Breast epithelium (tissue), 4 donors: ENCODE measurements around the gene GPS2. TPM values are rescaled to one million over a fixed set of nuclear protein-coding genes. Genes with fewer than 3 reads are reported as not detected.

Experiments used
- DNase-seq, 2 donors: peaks; one replicate each; pipeline ENCODE4 v3.0.0-alpha.2; 2019; ENCODE audit warnings: low spot score in 2 of 2
- H3K27ac ChIP-seq, 2 donors: fragments of 200-600 bp; sonication (generic) in 1 of 2; one replicate each; pipeline ENCODE4 v1.5.1; 2016 to 2019; ENCODE audit warnings: mild to moderate bottlenecking in 1 of 2
- H3K27me3 ChIP-seq, 2 donors: fragments of 200-600 bp; sonication (generic) in 1 of 2; one replicate each; pipeline versions ENCODE4 v1.5.1 to v1.6.0; 2017 to 2019; ENCODE audit warnings: control low read depth in 1 of 2, mild to moderate bottlenecking in 1 of 2
- H3K36me3 ChIP-seq: fragments of 200-600 bp; one replicate; pipeline ENCODE4 v1.5.1; 2019
- H3K4me1 ChIP-seq, 2 donors: fragments of 200-600 bp; sonication (generic); one replicate each; pipeline ENCODE4 v1.5.1; 2016 to 2019; ENCODE audit warnings: control low read depth in 1 of 2
- H3K4me3 ChIP-seq, 3 donors: fragments of 200-600 bp; sonication (generic); 1 replicate in 2 of 3; 2 replicates in 1 of 3; pipeline ENCODE4 v1.5.1; 2016 to 2019; ENCODE audit warnings: mild to moderate bottlenecking in 3 of 3, moderate library complexity in 2 of 3
- H3K9me3 ChIP-seq, 2 donors: fragments of 200-600 bp; sonication (generic) in 1 of 2; one replicate each; pipeline ENCODE4 v1.5.1; 2016 to 2019; ENCODE audit warnings: control low read depth in 1 of 2
- POLR2A ChIP-seq: fragments of 450-650 bp; IDR thresholded peaks from one replicate; pipeline ENCODE4 v1.6.1; 2016; ENCODE audit warnings: antibody characterized with exemption, mild to moderate bottlenecking, moderate library complexity
- POLR2AphosphoS5 ChIP-seq, 3 donors: sonication (generic); formaldehyde crosslinking; IDR thresholded peaks; one replicate each; pipeline ENCODE4 v1.6.1; 2017; ENCODE audit warnings: antibody characterized with exemption in 3 of 3
- intact Hi-C: fragments of 100-400 bp; cut with DNase I; formaldehyde crosslinking; loops from one replicate; pipeline ENCODE4 v1.15.1; 2023; ENCODE audit warnings: low total_unique reads
- total RNA-seq, 3 donors: library from RNA; depleted of rRNA; stranded (reverse); fragments of >200 nt; gene quantifications; one replicate each; pipeline ENCODE4 v1.1.0, GENCODE V29; 2016
- TF ChIP-seq, protein P1 (sequence below), 3 donors: fragments of 450-650 bp; IDR thresholded peaks; one replicate each; pipeline ENCODE4 v1.5.1; 2016 to 2017; ENCODE audit warnings: antibody characterized with exemption in 3 of 3, mild to moderate bottlenecking in 3 of 3, moderate library complexity in 3 of 3

GPS2 gene
- total RNA-seq, 3 donors from 2014 or later, result 77.3 to 109 (median 84.2) TPM

GRCh38 chr17:7290166-7290565 is 25.0 kb downstream of the GPS2 start:
- Histone ChIP-seq H3K27ac (no peak overlapping the region), H3K36me3 (no peaks in the 10 kb centered on the region), H3K9me3 (no peaks in the 10 kb centered on the region), H3K27me3 (no peaks in the 10 kb centered on the region), H3K4me3 (no peak overlapping the region), H3K4me1 (no peaks in the 10 kb centered on the region)
- TF ChIP-seq POLR2A, result no peak
- TF ChIP-seq, protein P1, sequence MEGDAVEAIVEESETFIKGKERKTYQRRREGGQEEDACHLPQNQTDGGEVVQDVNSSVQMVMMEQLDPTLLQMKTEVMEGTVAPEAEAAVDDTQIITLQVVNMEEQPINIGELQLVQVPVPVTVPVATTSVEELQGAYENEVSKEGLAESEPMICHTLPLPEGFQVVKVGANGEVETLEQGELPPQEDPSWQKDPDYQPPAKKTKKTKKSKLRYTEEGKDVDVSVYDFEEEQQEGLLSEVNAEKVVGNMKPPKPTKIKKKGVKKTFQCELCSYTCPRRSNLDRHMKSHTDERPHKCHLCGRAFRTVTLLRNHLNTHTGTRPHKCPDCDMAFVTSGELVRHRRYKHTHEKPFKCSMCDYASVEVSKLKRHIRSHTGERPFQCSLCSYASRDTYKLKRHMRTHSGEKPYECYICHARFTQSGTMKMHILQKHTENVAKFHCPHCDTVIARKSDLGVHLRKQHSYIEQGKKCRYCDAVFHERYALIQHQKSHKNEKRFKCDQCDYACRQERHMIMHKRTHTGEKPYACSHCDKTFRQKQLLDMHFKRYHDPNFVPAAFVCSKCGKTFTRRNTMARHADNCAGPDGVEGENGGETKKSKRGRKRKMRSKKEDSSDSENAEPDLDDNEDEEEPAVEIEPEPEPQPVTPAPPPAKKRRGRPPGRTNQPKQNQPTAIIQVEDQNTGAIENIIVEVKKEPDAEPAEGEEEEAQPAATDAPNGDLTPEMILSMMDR (IDR thresholded peaks at IDR 0.05), result no peak
- TF ChIP-seq POLR2AphosphoS5 (IDR thresholded peaks at IDR 0.05), result no peak
- intact Hi-C loops, result no loop called here
- no peak for DNase-seq

- intact Hi-C loops, result no loop called here
- no peaks in the 10 kb centered on the region for H3K27me3 ChIP-seq
- TF ChIP-seq, protein P1 (IDR thresholded peaks at IDR 0.05), result no peak
- no peak for TF ChIP-seq POLR2AphosphoS5 (IDR thresholded peaks at IDR 0.05)
- no peak for TF ChIP-seq POLR2A
- H3K9me3 ChIP-seq, result no peaks in the 10 kb centered on the region
- DNase-seq, result no peak
- no peak overlapping the region for H3K27ac ChIP-seq
- no peak overlapping the region for H3K4me3 ChIP-seq
- H3K4me1 ChIP-seq, result no peaks in the 10 kb centered on the region
- no peaks in the 10 kb centered on the region for H3K36me3 ChIP-seq
Measured at GRCh38 chr17:7289256-7290032, 25.7 kb downstream of the GPS2 start.

DNA sequence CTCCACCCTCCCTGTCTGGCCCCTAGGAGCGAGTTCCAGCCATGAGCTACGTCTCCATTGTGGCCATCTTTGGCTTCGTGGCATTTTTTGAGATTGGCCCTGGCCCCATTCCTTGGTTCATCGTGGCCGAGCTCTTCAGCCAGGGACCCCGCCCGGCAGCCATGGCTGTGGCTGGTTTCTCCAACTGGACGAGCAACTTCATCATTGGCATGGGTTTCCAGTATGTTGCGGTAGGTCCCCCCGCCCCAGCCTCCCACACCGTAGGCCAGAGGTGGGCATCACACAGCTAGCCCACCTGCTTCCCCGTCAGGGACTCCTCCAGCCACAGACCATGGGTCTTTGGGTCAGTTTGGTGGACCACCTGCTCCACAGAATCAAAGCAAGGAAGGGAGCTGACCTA is 29.5 kb downstream of the GPS2 start:
- intact Hi-C loops, result no loop called here
- no peak overlapping the region for H3K4me3 ChIP-seq
- H3K27ac ChIP-seq, result no peak overlapping the region
- no peaks in the 10 kb centered on the region for H3K27me3 ChIP-seq
- no peaks in the 10 kb centered on the region for H3K36me3 ChIP-seq
- DNase-seq, result no peak
- H3K9me3 ChIP-seq, result no peaks in the 10 kb centered on the region
- TF ChIP-seq, protein P1 (IDR thresholded peaks at IDR 0.05), result no peak
- TF ChIP-seq POLR2A (no peak), POLR2AphosphoS5 (IDR thresholded peaks at IDR 0.05) (no peak)
- peaks cover 5 to 11% of the 10 kb centered on the region in 2 donors for H3K4me1 ChIP-seq

- Histone ChIP-seq H3K9me3 (no peaks in the 10 kb centered on the region), H3K27ac (no peak overlapping the region), H3K4me3 (no peak overlapping the region), H3K27me3 (no peaks in the 10 kb centered on the region), H3K4me1 (peaks cover 5 to 11% of the 10 kb centered on the region in 2 donors), H3K36me3 (no peaks in the 10 kb centered on the region)
- TF ChIP-seq POLR2A (no peak), POLR2AphosphoS5 (IDR thresholded peaks at IDR 0.05) (no peak)
- TF ChIP-seq, protein P1 (IDR thresholded peaks at IDR 0.05), result no peak
- intact Hi-C loops, result no loop called here
- no peak for DNase-seq
Measured at GRCh38 chr17:7284911-7285310, 30.2 kb downstream of the GPS2 start.

DNA sequence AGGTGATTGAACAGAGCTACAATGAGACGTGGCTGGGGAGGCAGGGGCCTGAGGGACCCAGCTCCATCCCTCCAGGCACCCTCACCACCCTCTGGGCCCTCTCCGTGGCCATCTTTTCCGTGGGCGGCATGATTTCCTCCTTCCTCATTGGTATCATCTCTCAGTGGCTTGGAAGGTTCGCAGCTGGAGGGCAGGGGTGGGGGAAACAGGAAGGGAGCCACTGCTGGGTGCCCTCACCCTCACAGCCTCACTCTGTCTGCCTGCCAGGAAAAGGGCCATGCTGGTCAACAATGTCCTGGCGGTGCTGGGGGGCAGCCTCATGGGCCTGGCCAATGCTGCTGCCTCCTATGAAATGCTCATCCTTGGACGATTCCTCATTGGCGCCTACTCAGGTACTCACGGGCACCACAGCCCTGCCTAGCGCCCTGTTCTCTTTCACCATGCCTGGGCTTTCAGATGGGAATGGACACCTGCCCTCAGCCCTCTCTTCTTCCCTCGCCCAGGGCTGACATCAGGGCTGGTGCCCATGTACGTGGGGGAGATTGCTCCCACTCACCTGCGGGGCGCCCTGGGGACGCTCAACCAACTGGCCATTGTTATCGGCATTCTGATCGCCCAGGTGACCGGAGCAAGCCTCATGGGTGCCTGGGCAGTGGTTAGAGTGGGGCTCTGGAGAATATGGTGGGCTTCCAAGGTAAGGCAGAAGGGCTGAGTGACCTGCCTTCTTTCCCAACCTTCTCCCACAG is 31.5 kb downstream of the GPS2 start:
- Histone ChIP-seq H3K27ac (no peak overlapping the region), H3K9me3 (no peaks in the 10 kb centered on the region), H3K4me3 (no peak overlapping the region), H3K36me3 (no peaks in the 10 kb centered on the region), H3K4me1 (peaks cover 5 to 11% of the 10 kb centered on the region in 2 donors), H3K27me3 (no peaks in the 10 kb centered on the region)
- TF ChIP-seq, protein P1 (IDR thresholded peaks at IDR 0.05), result no peak
- TF ChIP-seq POLR2AphosphoS5 (IDR thresholded peaks at IDR 0.05) (no peak), POLR2A (no peak)
- intact Hi-C loops, result no loop called here
- DNase-seq, result no peak
